GM19239 (cell line): ENCODE data around the gene CSTF1.
"Not testable (repeated sequence)": the region's sequence is repeated elsewhere in the genome, so short reads cannot be mapped to it uniquely, and the experiment has no call there.

ENCODE experiments used
- DNase-seq: peaks from one replicate; pipeline ENCODE4 v3.0.0; 2011; ENCODE audit warnings: low spot score; ENCODE audit not compliant: insufficient read length
- FAIRE-seq: peaks from 2 replicates; lab custom pipeline; 2011; peaks lifted over from hg19 to GRCh38; lab: Jason Lieb, UNC

CSTF1 gene

GRCh38 chr20:56400001-56400640, 7.7 kb downstream of the CSTF1 start:
- FAIRE-seq (peak; percentile 74), DNase-seq (no peak)

GRCh38 chr20:56403465-56403864, 11.0 kb downstream of the CSTF1 start:
- FAIRE-seq, result no peak

GRCh38 chr20:56405356-56405755, 12.9 kb downstream of the CSTF1 start:
- not testable (repeated sequence) for DNase-seq, FAIRE-seq

More at GRCh38 chr20:56403465-56403864, 11.0 kb downstream of the CSTF1 start:
- no peak for DNase-seq

GRCh38 chr20:56406910-56407309, 14.5 kb downstream of the CSTF1 start:
- no peak for DNase-seq
- no peak for FAIRE-seq

GRCh38 chr20:56409521-56409920, 17.1 kb downstream of the CSTF1 start:
- DNase-seq (no peak), FAIRE-seq (no peak)

GRCh38 chr20:56409956-56410355, 17.5 kb downstream of the CSTF1 start:
- no peak for FAIRE-seq

GRCh38 chr20:56411287-56411686, 18.8 kb downstream of the CSTF1 start:
- not testable (repeated sequence) for DNase-seq, FAIRE-seq

More at GRCh38 chr20:56409956-56410355, 17.5 kb downstream of the CSTF1 start:
- no peak for DNase-seq

GRCh38 chr20:56411759-56412472, 19.5 kb downstream of the CSTF1 start, which contains the start of gene CASS4:
TSS of gene CASS4 (plus strand) at chr20:56412260. CDS start at chr20:56412459, 199 bp downstream.
- no peak for FAIRE-seq

GRCh38 chr20:56412473-56412790, 20.0 kb downstream of the CSTF1 start:
- DNase-seq (no peak), FAIRE-seq (no peak)

More at GRCh38 chr20:56411759-56412472, 19.5 kb downstream of the CSTF1 start, which contains the start of gene CASS4:
- no peak for DNase-seq

- FAIRE-seq (no peak), DNase-seq (no peak)
Observed at GRCh38 chr20:56412949-56413348, 20.5 kb downstream of the CSTF1 start.

GRCh38 chr20:56414842-56415765, 22.7 kb downstream of the CSTF1 start:
- FAIRE-seq (no peak), DNase-seq (no peak)

- no peak for DNase-seq
- no peak for FAIRE-seq
Observed at GRCh38 chr20:56417402-56417801, 25.0 kb downstream of the CSTF1 start.

GRCh38 chr20:56417911-56418310, 25.5 kb downstream of the CSTF1 start:
- DNase-seq, result no peak
- FAIRE-seq, result no peak

GRCh38 chr20:56418385-56418861, 26.0 kb downstream of the CSTF1 start:
- FAIRE-seq, result no peak
- no peak for DNase-seq

GRCh38 chr20:56420028-56420427, 27.6 kb downstream of the CSTF1 start:
- no peak for DNase-seq
- no peak for FAIRE-seq

GRCh38 chr20:56420940-56421688, 28.7 kb downstream of the CSTF1 start:
- FAIRE-seq (no peak), DNase-seq (no peak)

- FAIRE-seq (no peak), DNase-seq (no peak)
Observed at GRCh38 chr20:56422076-56422823, 29.8 kb downstream of the CSTF1 start.

- FAIRE-seq (no peak), DNase-seq (no peak)
Observed at GRCh38 chr20:56422824-56423189, 30.4 kb downstream of the CSTF1 start.

- no peak for DNase-seq
- FAIRE-seq, result no peak
Observed at GRCh38 chr20:56423211-56423610, 30.8 kb downstream of the CSTF1 start.
